GM12872 (cell line): ENCODE data around the gene ZBTB2.

Source experiments
- CTCF ChIP-seq: IDR thresholded peaks from 3 replicates; pipeline ENCODE4 v1.5.1; 2011; ENCODE audit warnings: low read depth, mild to moderate bottlenecking, low read length, moderate library complexity; ENCODE audit not compliant: insufficient read depth

ZBTB2 gene

GRCh38 chr6:151324488-151324825, 66.9 kb downstream of the ZBTB2 start:
- no peak for TF ChIP-seq CTCF

GRCh38 chr6:151323791-151324487, 67.4 kb downstream of the ZBTB2 start:
- TF ChIP-seq CTCF, result peak; percentile 98

- no peak for TF ChIP-seq CTCF
These were observed 68.8 kb downstream of the ZBTB2 start for GRCh38 chr6:151322570-151322969.

- no peak for TF ChIP-seq CTCF
These were observed 69.9 kb downstream of the ZBTB2 start for GRCh38 chr6:151321438-151321837.

GRCh38 chr6:151320140-151320539, 71.2 kb downstream of the ZBTB2 start:
- no peak for TF ChIP-seq CTCF

- no peak for TF ChIP-seq CTCF
These were observed 73.4 kb downstream of the ZBTB2 start for GRCh38 chr6:151317995-151318365.

GRCh38 chr6:151317103-151317994, 74.0 kb downstream of the ZBTB2 start:
- no peak for TF ChIP-seq CTCF
